ENCODE results near the gene OSBPL1A.

The OSBPL1A gene

GRCh38 chr18:24138409-24138788 lies 259.2 kb downstream of the OSBPL1A start:
- no peak for TF ChIP-seq CTCF (IDR thresholded peaks at IDR 0.05; ENCODE audit: insufficient read depth, missing control alignments)
- DNase-seq (ENCODE audit: insufficient read length, low spot score) (no peak), FAIRE-seq (peak; percentile 66)

DNA sequence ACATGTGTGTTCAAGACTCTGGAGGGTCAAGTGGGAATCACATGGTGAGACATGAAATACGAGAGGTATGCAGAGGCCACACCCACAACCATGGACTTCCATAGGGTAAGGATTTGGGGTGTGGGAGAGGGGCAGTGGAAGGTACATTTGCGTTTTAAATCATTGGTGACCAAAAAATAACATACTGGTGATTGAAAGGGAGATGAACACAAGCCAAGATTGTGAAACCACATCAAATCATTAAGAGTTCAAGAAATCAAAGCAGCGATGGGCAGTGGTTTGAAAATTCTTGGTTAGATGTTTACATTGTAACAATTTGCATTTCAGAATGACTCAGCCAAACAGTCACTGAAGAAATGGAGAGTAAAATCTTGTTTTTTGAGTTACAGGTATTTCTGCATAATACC lies 260.7 kb downstream of the OSBPL1A start:
- FAIRE-seq (no peak), DNase-seq (ENCODE audit: insufficient read length, low spot score) (no peak)
- TF ChIP-seq CTCF (IDR thresholded peaks at IDR 0.05; ENCODE audit: insufficient read depth, missing control alignments): no peak

DNA sequence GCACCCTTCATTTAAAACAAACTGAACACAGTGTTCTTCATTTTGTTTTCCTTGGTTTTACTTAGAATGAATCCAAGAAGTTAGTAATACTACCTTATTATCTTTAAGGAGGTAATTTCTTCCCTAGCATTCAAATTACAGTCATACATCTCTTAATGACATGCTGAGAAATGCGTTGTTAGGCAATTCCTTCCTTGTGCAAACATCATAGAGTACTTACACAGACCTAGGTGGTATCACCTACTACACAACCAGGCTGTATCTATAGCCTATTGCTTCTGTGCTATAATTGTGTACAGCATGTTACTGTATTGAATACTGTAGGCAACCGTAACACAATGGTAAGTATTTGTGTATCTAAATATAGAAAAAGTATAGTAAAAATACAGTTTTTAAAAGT lies 267.1 kb downstream of the OSBPL1A start:
- TF ChIP-seq CTCF (IDR thresholded peaks at IDR 0.05; ENCODE audit: insufficient read depth, missing control alignments): no peak
- no peak for DNase-seq (ENCODE audit: insufficient read length, low spot score)
- FAIRE-seq: peak; percentile 84

GRCh38 chr18:24128700-24129099 lies 268.9 kb downstream of the OSBPL1A start:
- no peak for TF ChIP-seq CTCF (IDR thresholded peaks at IDR 0.05; ENCODE audit: insufficient read depth, missing control alignments)
- no peak for DNase-seq (ENCODE audit: insufficient read length, low spot score)

GRCh38 chr18:24127735-24128134 lies 269.9 kb downstream of the OSBPL1A start:
- TF ChIP-seq CTCF (IDR thresholded peaks at IDR 0.05; ENCODE audit: insufficient read depth, missing control alignments): no peak
- FAIRE-seq (peak; percentile 98), DNase-seq (ENCODE audit: insufficient read length, low spot score) (no peak)

More at GRCh38 chr18:24128700-24129099, 268.9 kb downstream of the OSBPL1A start:
- FAIRE-seq: peak; percentile 96

GRCh38 chr18:24126155-24126961 lies 271.3 kb downstream of the OSBPL1A start:
- no peak for TF ChIP-seq CTCF (IDR thresholded peaks at IDR 0.05; ENCODE audit: insufficient read depth, missing control alignments)
- DNase-seq (ENCODE audit: insufficient read length, low spot score) (no peak), FAIRE-seq (no peak)

GRCh38 chr18:24121625-24122024 lies 276.0 kb downstream of the OSBPL1A start:
- no peak for FAIRE-seq
- no peak for DNase-seq (ENCODE audit: insufficient read length, low spot score)
- TF ChIP-seq CTCF (IDR thresholded peaks at IDR 0.05; ENCODE audit: insufficient read depth, missing control alignments): no peak
